ENCODE measurements around the gene GM2A.

Gene GM2A

DNA sequence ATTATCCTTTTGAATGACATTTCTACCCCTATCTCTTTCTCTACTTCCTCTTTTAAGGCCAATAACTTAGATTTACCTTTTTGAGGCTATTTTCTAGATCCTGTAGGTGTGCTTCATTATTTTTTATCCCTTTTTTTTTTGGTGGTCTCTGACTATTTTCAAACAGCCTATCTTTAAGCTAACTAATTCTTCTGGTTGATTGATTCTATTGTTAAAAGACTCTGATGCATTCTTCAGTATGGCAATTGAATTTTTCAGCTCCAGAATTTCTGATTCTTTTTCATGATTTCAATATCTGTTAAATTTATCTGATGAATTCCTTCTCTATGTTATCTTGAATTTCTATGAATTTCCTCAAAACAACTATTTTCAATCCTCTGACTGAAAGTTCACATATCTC is 57.9 kb downstream of the GM2A start:
- Mint-ChIP-seq H3K36me3 (ENCODE audit: low read depth) (peaks cover 7% of the 10 kb centered on the region), H3K27me3 (ENCODE audit: low read depth, poor library complexity) (peaks cover 9% of the 10 kb centered on the region), H3K9me3 (peaks cover 27% of the 10 kb centered on the region), H3K27ac (no peak overlapping the region), H3K4me3 (no peak overlapping the region), H3K4me1 (peaks cover 3% of the 10 kb centered on the region)
- no peak for TF ChIP-seq CTCF (IDR thresholded peaks at IDR 0.05)
- no peak for DNase-seq

GRCh38 chr5:151312756-151313324 is 59.9 kb downstream of the GM2A start:
- Mint-ChIP-seq H3K27me3 (ENCODE audit: low read depth, poor library complexity) (peaks cover 9% of the 10 kb centered on the region), H3K36me3 (ENCODE audit: low read depth) (peaks cover 7% of the 10 kb centered on the region), H3K4me1 (peaks cover 8% of the 10 kb centered on the region), H3K9me3 (peaks cover 27% of the 10 kb centered on the region), H3K27ac (no peak overlapping the region), H3K4me3 (no peak overlapping the region)
- no peak for DNase-seq
- no peak for TF ChIP-seq CTCF (IDR thresholded peaks at IDR 0.05)

DNA sequence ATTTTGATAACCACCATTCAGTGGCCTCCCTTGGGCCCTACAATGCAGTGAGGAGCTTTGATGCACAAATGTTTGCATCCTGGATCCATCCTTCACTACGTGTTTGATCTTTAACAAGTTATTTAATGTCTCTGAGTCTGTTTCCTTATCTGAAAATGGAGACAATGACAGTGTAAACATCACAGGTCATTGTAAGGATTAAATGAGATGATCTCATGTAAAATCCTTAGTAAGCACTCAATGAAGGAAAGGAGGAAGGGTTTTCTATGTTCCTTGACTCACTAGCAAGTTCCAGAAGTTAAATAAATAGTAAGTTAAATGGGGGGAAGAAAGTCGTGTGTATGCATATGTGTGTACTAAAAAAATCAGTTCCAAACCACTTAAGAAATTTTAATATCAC is 60.4 kb downstream of the GM2A start:
- Mint-ChIP-seq H3K27me3 (ENCODE audit: low read depth, poor library complexity) (peaks cover 9% of the 10 kb centered on the region), H3K27ac (no peak overlapping the region), H3K36me3 (ENCODE audit: low read depth) (peaks cover 7% of the 10 kb centered on the region), H3K4me3 (no peak overlapping the region), H3K9me3 (peaks cover 27% of the 10 kb centered on the region), H3K4me1 (peaks cover 10% of the 10 kb centered on the region)
- no peak for TF ChIP-seq CTCF (IDR thresholded peaks at IDR 0.05)
- DNase-seq, result no peak

DNA sequence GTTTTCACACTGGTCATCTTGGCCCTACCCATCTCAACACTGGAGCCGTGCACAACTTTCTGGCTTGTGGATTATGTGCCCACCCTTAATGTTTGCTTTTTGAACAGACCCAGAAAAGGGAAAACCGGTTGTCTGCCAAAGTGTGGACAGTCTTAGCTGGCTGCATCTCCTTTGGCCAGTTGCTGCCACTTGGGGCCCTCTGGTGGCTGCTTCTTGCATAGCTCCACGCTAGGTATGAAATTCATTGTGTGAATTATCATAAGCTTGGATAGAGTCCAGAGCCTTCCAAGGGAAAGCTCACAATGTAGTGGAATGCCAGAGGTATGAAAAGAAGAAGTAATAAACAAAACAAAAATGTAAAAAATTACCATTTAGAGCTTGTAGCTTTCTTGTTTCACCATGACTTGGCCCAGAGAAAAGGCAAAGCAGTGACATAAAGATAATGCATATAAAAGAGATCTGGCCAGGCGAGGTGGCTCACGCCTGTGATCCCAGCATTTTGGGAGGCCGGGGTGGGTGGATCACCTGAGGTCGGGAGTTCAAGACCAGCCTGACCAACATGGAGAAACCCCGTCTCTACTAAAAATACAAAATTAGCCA is 63.1 kb downstream of the GM2A start:
- Mint-ChIP-seq H3K27ac (no peak overlapping the region), H3K4me3 (no peak overlapping the region), H3K4me1 (peaks cover 16% of the 10 kb centered on the region), H3K9me3 (peaks cover 7% of the 10 kb centered on the region), H3K36me3 (ENCODE audit: low read depth) (peaks cover 5% of the 10 kb centered on the region), H3K27me3 (ENCODE audit: low read depth, poor library complexity) (peaks cover 9% of the 10 kb centered on the region)
- TF ChIP-seq CTCF (IDR thresholded peaks at IDR 0.05), result peak; percentile 84
- DNase-seq, result peak; percentile 83

- H3K36me3 Mint-ChIP-seq (ENCODE audit: low read depth), result no peaks in the 10 kb centered on the region
- no peaks in the 10 kb centered on the region for H3K9me3 Mint-ChIP-seq
- no peak overlapping the region for H3K27ac Mint-ChIP-seq
These were observed 64.9 kb downstream of the GM2A start for GRCh38 chr5:151317871-151318270.

More at GRCh38 chr5:151317871-151318270, 64.9 kb downstream of the GM2A start:
- Mint-ChIP-seq H3K4me3 (no peak overlapping the region), H3K27me3 (ENCODE audit: low read depth, poor library complexity) (peaks cover 14% of the 10 kb centered on the region), H3K4me1 (peaks cover 25% of the 10 kb centered on the region)
- no peak for DNase-seq
- TF ChIP-seq CTCF (IDR thresholded peaks at IDR 0.05), result no peak
